ENCODE measurements around the gene TMEM259. TPM values are rescaled to one million over a fixed set of nuclear protein-coding genes. Genes with fewer than 3 reads are reported as not detected.

Gene TMEM259
- total and polyA plus RNA-seq, 9 of the 15 experiments (the other 6 are each of a cell fraction or from before 2014, with no cell fraction given), result 0.52 to 231 (median 63.6) TPM

DNA sequence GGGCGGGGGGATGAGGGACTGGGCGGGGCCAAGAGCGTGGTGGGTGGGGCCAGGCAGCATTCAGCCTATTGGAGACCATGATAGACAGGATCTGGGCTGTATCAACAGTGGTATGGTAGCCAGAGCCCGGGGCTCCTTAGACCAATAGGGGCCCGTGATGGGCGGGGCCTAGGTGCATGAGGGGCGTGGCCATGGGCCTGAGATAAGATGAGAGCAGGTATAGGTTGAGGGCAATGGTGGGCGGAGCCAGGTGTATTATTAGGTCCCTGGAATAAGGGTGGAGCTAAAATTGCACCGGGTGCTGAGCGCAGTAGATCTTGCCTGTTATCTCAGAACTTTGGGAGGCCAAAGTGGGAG lies 24.3 kb upstream of the TMEM259 start (continued):
- TF ChIP-seq, protein P1, sequence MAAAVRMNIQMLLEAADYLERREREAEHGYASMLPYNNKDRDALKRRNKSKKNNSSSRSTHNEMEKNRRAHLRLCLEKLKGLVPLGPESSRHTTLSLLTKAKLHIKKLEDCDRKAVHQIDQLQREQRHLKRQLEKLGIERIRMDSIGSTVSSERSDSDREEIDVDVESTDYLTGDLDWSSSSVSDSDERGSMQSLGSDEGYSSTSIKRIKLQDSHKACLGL (CRISPR knock-in tag; IDR thresholded peaks at IDR 0.05; ENCODE audit: borderline replicate concordance, poor library complexity, severe bottlenecking), result no peak
- TF ChIP-seq MYNN (IDR thresholded peaks at IDR 0.05), result 0 out of 2 replicates have a peak, but pooled peaks have one; percentile 7
- no peak for TF ChIP-seq MYNN (CRISPR knock-in tag; IDR thresholded peaks at IDR 0.05)
- TF ChIP-seq KDM4B (IDR thresholded peaks at IDR 0.05; ENCODE audit: borderline replicate concordance in 2 of 2, low read depth in 1 of 2), result no peak
- TF ChIP-seq, protein P2, sequence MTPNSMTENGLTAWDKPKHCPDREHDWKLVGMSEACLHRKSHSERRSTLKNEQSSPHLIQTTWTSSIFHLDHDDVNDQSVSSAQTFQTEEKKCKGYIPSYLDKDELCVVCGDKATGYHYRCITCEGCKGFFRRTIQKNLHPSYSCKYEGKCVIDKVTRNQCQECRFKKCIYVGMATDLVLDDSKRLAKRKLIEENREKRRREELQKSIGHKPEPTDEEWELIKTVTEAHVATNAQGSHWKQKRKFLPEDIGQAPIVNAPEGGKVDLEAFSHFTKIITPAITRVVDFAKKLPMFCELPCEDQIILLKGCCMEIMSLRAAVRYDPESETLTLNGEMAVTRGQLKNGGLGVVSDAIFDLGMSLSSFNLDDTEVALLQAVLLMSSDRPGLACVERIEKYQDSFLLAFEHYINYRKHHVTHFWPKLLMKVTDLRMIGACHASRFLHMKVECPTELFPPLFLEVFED (CRISPR knock-in tag; conservative IDR thresholded peaks at IDR 0.05), result no peak
- no peak for TF ChIP-seq ZNF583 (CRISPR knock-in tag; IDR thresholded peaks at IDR 0.05)
- TF ChIP-seq, protein P3, sequence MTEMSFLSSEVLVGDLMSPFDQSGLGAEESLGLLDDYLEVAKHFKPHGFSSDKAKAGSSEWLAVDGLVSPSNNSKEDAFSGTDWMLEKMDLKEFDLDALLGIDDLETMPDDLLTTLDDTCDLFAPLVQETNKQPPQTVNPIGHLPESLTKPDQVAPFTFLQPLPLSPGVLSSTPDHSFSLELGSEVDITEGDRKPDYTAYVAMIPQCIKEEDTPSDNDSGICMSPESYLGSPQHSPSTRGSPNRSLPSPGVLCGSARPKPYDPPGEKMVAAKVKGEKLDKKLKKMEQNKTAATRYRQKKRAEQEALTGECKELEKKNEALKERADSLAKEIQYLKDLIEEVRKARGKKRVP (CRISPR knock-in tag; IDR thresholded peaks at IDR 0.05), result no peak
- no peak for TF ChIP-seq ETS2 (tag; IDR thresholded peaks at IDR 0.05; ENCODE audit: borderline replicate concordance, poor library complexity, severe bottlenecking)
- TF ChIP-seq EP300 (IDR thresholded peaks at IDR 0.05; ENCODE audit: low read length), result no peak
- no peak for TF ChIP-seq CBFB (CRISPR knock-in tag; IDR thresholded peaks at IDR 0.05)
- TF ChIP-seq TCFL5 (CRISPR knock-in tag; conservative IDR thresholded peaks at IDR 0.05), result no peak
- no peak for TF ChIP-seq ZSCAN29 (IDR thresholded peaks at IDR 0.05)
- TF ChIP-seq FOS (IDR thresholded peaks at IDR 0.05; ENCODE audit: extremely low read depth, insufficient read length), result peak; percentile 85
- TF ChIP-seq, protein P4, sequence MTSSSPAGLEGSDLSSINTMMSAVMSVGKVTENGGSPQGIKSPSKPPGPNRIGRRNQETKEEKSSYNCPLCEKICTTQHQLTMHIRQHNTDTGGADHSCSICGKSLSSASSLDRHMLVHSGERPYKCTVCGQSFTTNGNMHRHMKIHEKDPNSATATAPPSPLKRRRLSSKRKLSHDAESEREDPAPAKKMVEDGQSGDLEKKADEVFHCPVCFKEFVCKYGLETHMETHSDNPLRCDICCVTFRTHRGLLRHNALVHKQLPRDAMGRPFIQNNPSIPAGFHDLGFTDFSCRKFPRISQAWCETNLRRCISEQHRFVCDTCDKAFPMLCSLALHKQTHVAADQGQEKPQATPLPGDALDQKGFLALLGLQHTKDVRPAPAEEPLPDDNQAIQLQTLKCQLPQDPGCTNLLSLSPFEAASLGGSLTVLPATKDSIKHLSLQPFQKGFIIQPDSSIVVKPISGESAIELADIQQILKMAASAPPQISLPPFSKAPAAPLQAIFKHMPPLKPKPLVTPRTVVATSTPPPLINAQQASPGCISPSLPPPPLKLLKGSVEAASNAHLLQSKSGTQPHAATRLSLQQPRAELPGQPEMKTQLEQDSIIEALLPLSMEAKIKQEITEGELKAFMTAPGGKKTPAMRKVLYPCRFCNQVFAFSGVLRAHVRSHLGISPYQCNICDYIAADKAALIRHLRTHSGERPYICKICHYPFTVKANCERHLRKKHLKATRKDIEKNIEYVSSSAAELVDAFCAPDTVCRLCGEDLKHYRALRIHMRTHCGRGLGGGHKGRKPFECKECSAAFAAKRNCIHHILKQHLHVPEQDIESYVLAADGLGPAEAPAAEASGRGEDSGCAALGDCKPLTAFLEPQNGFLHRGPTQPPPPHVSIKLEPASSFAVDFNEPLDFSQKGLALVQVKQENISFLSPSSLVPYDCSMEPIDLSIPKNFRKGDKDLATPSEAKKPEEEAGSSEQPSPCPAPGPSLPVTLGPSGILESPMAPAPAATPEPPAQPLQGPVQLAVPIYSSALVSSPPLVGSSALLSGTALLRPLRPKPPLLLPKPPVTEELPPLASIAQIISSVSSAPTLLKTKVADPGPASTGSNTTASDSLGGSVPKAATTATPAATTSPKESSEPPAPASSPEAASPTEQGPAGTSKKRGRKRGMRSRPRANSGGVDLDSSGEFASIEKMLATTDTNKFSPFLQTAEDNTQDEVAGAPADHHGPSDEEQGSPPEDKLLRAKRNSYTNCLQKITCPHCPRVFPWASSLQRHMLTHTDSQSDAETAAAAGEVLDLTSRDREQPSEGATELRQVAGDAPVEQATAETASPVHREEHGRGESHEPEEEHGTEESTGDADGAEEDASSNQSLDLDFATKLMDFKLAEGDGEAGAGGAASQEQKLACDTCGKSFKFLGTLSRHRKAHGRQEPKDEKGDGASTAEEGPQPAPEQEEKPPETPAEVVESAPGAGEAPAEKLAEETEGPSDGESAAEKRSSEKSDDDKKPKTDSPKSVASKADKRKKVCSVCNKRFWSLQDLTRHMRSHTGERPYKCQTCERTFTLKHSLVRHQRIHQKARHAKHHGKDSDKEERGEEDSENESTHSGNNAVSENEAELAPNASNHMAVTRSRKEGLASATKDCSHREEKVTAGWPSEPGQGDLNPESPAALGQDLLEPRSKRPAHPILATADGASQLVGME (CRISPR knock-in tag; IDR thresholded peaks at IDR 0.05), result no peak
- TF ChIP-seq, protein P5, sequence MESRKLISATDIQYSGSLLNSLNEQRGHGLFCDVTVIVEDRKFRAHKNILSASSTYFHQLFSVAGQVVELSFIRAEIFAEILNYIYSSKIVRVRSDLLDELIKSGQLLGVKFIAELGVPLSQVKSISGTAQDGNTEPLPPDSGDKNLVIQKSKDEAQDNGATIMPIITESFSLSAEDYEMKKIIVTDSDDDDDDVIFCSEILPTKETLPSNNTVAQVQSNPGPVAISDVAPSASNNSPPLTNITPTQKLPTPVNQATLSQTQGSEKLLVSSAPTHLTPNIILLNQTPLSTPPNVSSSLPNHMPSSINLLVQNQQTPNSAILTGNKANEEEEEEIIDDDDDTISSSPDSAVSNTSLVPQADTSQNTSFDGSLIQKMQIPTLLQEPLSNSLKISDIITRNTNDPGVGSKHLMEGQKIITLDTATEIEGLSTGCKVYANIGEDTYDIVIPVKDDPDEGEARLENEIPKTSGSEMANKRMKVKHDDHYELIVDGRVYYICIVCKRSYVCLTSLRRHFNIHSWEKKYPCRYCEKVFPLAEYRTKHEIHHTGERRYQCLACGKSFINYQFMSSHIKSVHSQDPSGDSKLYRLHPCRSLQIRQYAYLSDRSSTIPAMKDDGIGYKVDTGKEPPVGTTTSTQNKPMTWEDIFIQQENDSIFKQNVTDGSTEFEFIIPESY (CRISPR knock-in tag; IDR thresholded peaks at IDR 0.05), result no peak
- no peak for TF ChIP-seq SPI1 (IDR thresholded peaks at IDR 0.05; ENCODE audit: borderline replicate concordance, low read depth, low read length)
- no peak for TF ChIP-seq ZNF436 (CRISPR knock-in tag; IDR thresholded peaks at IDR 0.05)
- no peak for TF ChIP-seq ZBTB1 (CRISPR knock-in tag; IDR thresholded peaks at IDR 0.05; ENCODE audit: borderline replicate concordance, low read depth)
- no peak for TF ChIP-seq NR2F6 (CRISPR knock-in tag; IDR thresholded peaks at IDR 0.05)
